Lung (tissue), 12 donors: ENCODE results near the gene THY1. TPM values are rescaled to one million over a fixed set of nuclear protein-coding genes. Genes with fewer than 3 reads are reported as not detected.

Experiments used
- ATAC-seq: fragments of 200-7000 bp; cut with Tn5 transposase; one replicate; pipeline ENCODE4 v1.9.1; 2020; ENCODE audit warnings: moderate number of reproducible peaks; ENCODE audit not compliant: insufficient read depth, low FRiP score
- DNase-seq, 3 donors: peaks; one replicate each; pipeline ENCODE4 v3.0.0-alpha.2; 2013 to 2017
- H3K27ac ChIP-seq, 2 donors: one replicate each; pipeline ENCODE4 v1.5.1; 2013; ENCODE audit warnings: mild to moderate bottlenecking in 2 of 2, moderate library complexity in 2 of 2, control low read depth in 1 of 2, inconsistent platforms in 1 of 2, low read depth in 1 of 2, low read length in 1 of 2
- H3K27me3 ChIP-seq, 3 donors: one replicate each; pipeline ENCODE4 v1.5.1; 2013; ENCODE audit warnings: low read length in 2 of 3; ENCODE audit not compliant: control insufficient read depth in 3 of 3, insufficient read depth in 3 of 3
- H3K36me3 ChIP-seq, 4 donors: one replicate each; pipeline ENCODE4 v1.5.1; 2013; ENCODE audit warnings: low read length in 4 of 4, mild to moderate bottlenecking in 1 of 4, moderate library complexity in 1 of 4; ENCODE audit not compliant: control insufficient read depth in 4 of 4, insufficient read depth in 4 of 4
- H3K4me1 ChIP-seq, 5 donors: one replicate each; pipeline ENCODE4 v1.5.1; 2013; ENCODE audit warnings: low read length in 5 of 5, mild to moderate bottlenecking in 2 of 5, moderate library complexity in 1 of 5; ENCODE audit not compliant: control insufficient read depth in 5 of 5, insufficient read depth in 5 of 5
- H3K4me3 ChIP-seq: one replicate; pipeline ENCODE4 v1.5.1; 2013; ENCODE audit warnings: mild to moderate bottlenecking, control low read depth, moderate library complexity
- H3K9ac ChIP-seq, 2 donors: one replicate each; pipeline ENCODE4 v1.5.1; 2013; ENCODE audit warnings: low read length in 2 of 2, control low read depth in 1 of 2; ENCODE audit not compliant: insufficient read depth in 1 of 2
- H3K9me3 ChIP-seq, 4 donors: one replicate each; pipeline ENCODE4 v1.5.1; 2013; ENCODE audit warnings: low read length in 3 of 4, mild to moderate bottlenecking in 1 of 4, moderate library complexity in 1 of 4; ENCODE audit not compliant: control insufficient read depth in 4 of 4, insufficient read depth in 3 of 4
- WGBS, 2 donors: extraction: QIAGEN DNeasy Blood & Tissue Kit; methylation state at CpG; one replicate each; pipeline ENCODE4 v1.1.7; 2013; 5-methylcytosine and 5-hydroxymethylcytosine counted together
- polyA plus RNA-seq, 2 donors: library from polyadenylated mRNA; stranded (reverse); fragments of 200-250 nt; gene quantifications; one replicate each; pipeline ENCODE4 v1.2.1, GENCODE V29; 2013
- total RNA-seq, 2 donors: library from RNA; depleted of rRNA in 1 of 2; stranded (reverse); fragments of >200 nt in 1 of 2; gene quantifications; one replicate each; pipeline ENCODE4 v1.2.1, GENCODE V29; 2014 to 2021
- TF ChIP-seq, protein P1 (sequence below): IDR thresholded peaks from 2 replicates; pipeline ENCODE4 v1.5.1; 2012; ENCODE audit warnings: mild to moderate bottlenecking; ENCODE audit errors: control extremely low read depth, extremely low read depth
- donor health status: control.
- donor health status: control.
- donor health status: Bipolar disorder and iron deficiency.
- donor health status: healthy.
- donor health status: DM: yes; HTN: yes; CAD: no.

Gene THY1
- total and polyA plus RNA-seq, 4 donors: 5.1 to 44.2 (median 13.3) TPM

DNA sequence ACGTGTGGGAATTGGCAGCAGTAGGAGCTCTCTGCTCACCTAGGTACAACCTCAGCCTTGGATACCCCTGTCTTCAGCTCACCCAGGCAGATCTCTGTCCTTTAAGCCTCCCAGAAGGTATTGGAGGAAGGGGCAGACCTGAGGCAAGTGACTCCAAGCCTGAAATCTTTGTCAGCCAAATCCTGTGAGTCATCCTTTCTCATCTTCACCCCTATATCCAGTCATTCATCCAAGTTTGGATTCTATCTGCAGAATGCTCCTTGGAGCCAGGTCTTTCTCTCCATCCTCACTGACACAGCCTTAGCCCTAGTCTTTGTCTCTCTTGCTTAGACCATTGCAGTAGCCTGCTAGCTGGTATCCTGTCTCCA lies 10.4 kb upstream of the THY1 start:
- Histone ChIP-seq H3K4me1 (peaks cover 0 to 11% (median 0%) of the 10 kb centered on the region in 5 donors), H3K36me3 (no peaks in the 10 kb centered on the region), H3K27me3 (peaks cover 0 to 13% (median 3%) of the 10 kb centered on the region in 3 donors), H3K27ac (no peak overlapping the region), H3K9ac (no peak overlapping the region), H3K9me3 (peaks cover 0 to 8% (median 0%) of the 10 kb centered on the region in 4 donors), H3K4me3 (no peak overlapping the region)
- no peak for DNase-seq
- no peak for ATAC-seq
- 52 to 100% methylated on average over 1 of the region's 1 CpG for WGBS, 2 donors
- TF ChIP-seq, protein P1, sequence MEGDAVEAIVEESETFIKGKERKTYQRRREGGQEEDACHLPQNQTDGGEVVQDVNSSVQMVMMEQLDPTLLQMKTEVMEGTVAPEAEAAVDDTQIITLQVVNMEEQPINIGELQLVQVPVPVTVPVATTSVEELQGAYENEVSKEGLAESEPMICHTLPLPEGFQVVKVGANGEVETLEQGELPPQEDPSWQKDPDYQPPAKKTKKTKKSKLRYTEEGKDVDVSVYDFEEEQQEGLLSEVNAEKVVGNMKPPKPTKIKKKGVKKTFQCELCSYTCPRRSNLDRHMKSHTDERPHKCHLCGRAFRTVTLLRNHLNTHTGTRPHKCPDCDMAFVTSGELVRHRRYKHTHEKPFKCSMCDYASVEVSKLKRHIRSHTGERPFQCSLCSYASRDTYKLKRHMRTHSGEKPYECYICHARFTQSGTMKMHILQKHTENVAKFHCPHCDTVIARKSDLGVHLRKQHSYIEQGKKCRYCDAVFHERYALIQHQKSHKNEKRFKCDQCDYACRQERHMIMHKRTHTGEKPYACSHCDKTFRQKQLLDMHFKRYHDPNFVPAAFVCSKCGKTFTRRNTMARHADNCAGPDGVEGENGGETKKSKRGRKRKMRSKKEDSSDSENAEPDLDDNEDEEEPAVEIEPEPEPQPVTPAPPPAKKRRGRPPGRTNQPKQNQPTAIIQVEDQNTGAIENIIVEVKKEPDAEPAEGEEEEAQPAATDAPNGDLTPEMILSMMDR: no peak

DNA sequence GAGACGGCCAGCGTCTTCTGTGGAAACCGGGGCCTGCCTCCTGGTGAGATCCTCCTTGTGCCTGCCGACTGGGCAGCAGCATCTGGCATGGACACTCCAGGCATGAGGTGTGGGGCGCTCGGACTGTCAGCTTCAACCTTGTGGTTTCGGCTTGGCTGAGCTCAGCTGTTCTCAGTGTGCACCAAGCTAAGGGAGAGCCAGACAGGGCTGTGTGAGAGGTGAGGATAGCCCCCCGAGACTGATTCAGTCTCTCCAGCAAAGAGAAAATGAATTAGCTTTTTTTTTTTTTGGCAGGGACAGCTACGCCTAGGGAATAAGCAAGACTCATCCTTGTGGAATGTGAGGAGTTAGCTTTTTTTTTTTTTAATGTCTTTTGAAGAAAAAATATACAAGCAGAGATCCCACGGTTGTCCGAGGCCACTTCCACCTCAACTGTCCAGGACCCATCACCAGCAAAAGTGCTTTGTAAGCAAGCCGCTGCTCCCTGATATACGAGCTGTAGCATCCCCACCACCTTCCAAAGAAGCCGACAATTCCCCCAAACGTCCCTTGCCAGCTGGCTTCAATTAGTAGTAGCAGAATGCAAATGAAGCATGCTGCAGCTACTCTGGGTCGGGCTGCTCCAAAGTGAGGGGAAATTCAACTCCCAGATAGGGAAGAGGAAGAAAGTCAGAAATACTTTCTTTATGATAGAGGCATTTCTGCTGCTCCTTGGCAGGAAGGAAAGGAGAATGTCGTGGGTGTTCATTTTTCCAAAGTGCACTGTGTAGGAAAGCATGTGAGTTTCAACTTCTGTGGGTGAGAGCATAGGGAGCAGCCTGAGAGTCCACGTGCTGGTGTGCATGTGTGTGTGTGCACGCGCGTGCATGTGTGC lies 9.7 kb upstream of the THY1 start:
- Histone ChIP-seq H3K9me3 (peaks cover 0 to 8% (median 0%) of the 10 kb centered on the region in 4 donors), H3K36me3 (no peaks in the 10 kb centered on the region), H3K27me3 (peaks cover 0 to 13% (median 3%) of the 10 kb centered on the region in 3 donors), H3K27ac (no peak overlapping the region), H3K9ac (no peak overlapping the region), H3K4me1 (peaks cover 0 to 11% (median 0%) of the 10 kb centered on the region in 5 donors), H3K4me3 (no peak overlapping the region)
- DNase-seq: peak; percentile 35 to 46 (median 41)
- TF ChIP-seq, protein P1: no peak
- WGBS, 2 donors: 58 to 74% methylated on average over 21 of the region's 21 CpGs
- peak; percentile 56 for ATAC-seq

DNA sequence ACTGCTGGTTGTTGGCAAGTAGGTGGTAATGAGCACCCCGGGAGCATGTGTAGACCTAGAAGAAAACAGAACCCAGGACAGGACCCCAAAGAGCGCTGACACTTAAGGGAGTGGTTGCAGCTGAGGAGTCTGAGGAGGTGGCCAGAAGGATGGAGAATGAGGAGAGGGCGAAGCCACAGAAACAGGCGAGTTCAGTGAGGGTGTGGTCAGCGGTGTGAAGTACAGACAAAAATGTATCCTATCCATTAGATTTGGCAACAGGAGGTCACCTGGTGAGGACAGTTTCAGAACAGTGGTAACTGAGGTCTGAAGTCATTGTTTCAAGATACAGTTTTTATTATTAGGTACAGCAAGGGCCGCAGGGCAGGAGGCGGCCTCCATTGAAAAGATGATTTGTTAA lies 8.6 kb upstream of the THY1 start:
- peaks cover 0 to 11% (median 0%) of the 10 kb centered on the region in 5 donors for H3K4me1 ChIP-seq
- WGBS, 2 donors: 88 to 92% methylated on average over 7 of the region's 7 CpGs
- no peak overlapping the region for H3K4me3 ChIP-seq
- H3K36me3 ChIP-seq: no peaks in the 10 kb centered on the region
- DNase-seq (no peak), ATAC-seq (no peak)
- TF ChIP-seq, protein P1: no peak
- peaks cover 0 to 4% (median 0%) of the 10 kb centered on the region in 4 donors for H3K9me3 ChIP-seq
- H3K9ac ChIP-seq: no peak overlapping the region
- no peak overlapping the region for H3K27ac ChIP-seq
- H3K27me3 ChIP-seq: peaks cover 0 to 13% (median 3%) of the 10 kb centered on the region in 3 donors
